Memory B cell (primary cell): ENCODE results near the gene BLVRB.

Experiments used
- ATAC-seq: fragments of 150-1000 bp; cut with Tn5 transposase; 2 replicates; pipeline ENCODE4 v1.10.0; 2021; ENCODE audit warnings: low read depth, mild to moderate bottlenecking, moderate library complexity
- DNase-seq, 2 donors: peaks; one replicate each; pipeline ENCODE4 v3.0.0; 2022; ENCODE audit warnings: low spot score in 2 of 2
- H3K27ac Mint-ChIP-seq: one replicate; pipeline ENCODE4 v1.8.0; 2022; ENCODE audit warnings: mild to moderate bottlenecking, moderate library complexity, mixed read lengths
- H3K27me3 Mint-ChIP-seq: one replicate; pipeline ENCODE4 v1.8.0; 2022; ENCODE audit warnings: mixed read lengths
- H3K36me3 Mint-ChIP-seq: one replicate; pipeline ENCODE4 v1.8.0; 2022; ENCODE audit warnings: mild to moderate bottlenecking, mixed read lengths
- H3K4me1 Mint-ChIP-seq: one replicate; pipeline ENCODE4 v1.8.0; 2022; ENCODE audit warnings: mixed read lengths
- H3K4me3 Mint-ChIP-seq: one replicate; pipeline ENCODE4 v1.8.0; 2022; ENCODE audit warnings: mild to moderate bottlenecking, moderate library complexity, mixed read lengths
- H3K9me3 Mint-ChIP-seq: one replicate; pipeline ENCODE4 v1.8.0; 2022; ENCODE audit warnings: mixed read lengths

BLVRB gene

DNA sequence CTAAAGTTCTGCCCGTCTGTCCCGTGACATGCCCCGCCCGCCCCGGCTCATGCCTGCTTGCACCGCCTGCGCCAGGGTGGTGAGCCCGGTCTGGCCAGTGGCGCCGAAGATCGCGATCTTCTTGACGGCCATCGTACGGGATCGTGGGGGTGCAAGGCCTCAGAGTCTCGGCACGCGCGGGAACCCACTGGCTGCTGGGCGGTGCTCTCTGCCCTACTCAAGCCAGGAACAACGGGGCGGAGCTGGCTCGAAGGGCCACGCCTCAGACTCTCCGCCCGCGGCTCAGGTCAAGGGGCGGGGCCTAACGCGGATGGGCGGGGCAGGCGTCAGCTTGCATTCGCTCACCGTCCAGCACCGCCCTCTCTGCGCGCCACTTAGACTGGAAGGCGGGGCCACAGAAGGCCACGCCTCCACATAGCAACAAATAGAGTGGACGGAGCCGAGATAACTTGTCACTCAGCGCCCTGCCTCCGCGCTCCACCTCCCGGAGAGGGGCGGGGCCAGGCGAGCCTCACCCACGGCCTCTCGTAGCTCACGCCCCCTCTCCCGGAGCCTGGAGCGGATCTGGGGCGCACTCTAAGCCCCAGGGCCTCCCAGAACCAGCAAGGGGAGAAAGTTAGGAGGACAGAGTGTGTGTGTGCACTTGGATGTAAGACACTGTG lies at the start of gene BLVRB:
Gene BLVRB (minus strand): TSS at position 189 of the 662 bp plus-strand sequence. CDS start 57 bp downstream, at position 132.
- Mint-ChIP-seq H3K27me3 (peaks cover 13% of the 10 kb centered on the region), H3K4me1 (peaks cover 29% of the 10 kb centered on the region), H3K9me3 (no peaks in the 10 kb centered on the region), H3K36me3 (peaks cover 4% of the 10 kb centered on the region), H3K4me3 (peak within 1 kb of the TSS; percentile 83), H3K27ac (peak within 1 kb of the TSS; percentile 95)
- DNase-seq (peak; percentile 99), ATAC-seq (peak; percentile 79)

- no peaks in the 10 kb centered on the region for H3K9me3 Mint-ChIP-seq
- no peak for DNase-seq
- H3K36me3 Mint-ChIP-seq, result no peaks in the 10 kb centered on the region
- no peak overlapping the region for H3K27ac Mint-ChIP-seq
- no peak overlapping the region for H3K4me3 Mint-ChIP-seq
- ATAC-seq, result no peak
- peaks cover 29% of the 10 kb centered on the region for H3K27me3 Mint-ChIP-seq
- peaks cover 4% of the 10 kb centered on the region for H3K4me1 Mint-ChIP-seq
Observed at GRCh38 chr19:40513741-40514315, 48.3 kb upstream of the BLVRB start.

- no peaks in the 10 kb centered on the region for H3K36me3 Mint-ChIP-seq
Observed at GRCh38 chr19:40513345-40513678, 47.8 kb upstream of the BLVRB start.

GRCh38 chr19:40512473-40513344 lies 47.2 kb upstream of the BLVRB start:
- no peak for ATAC-seq
- H3K27me3 Mint-ChIP-seq, result peaks cover 35% of the 10 kb centered on the region
- no peak overlapping the region for H3K27ac Mint-ChIP-seq

More at GRCh38 chr19:40513345-40513678, 47.8 kb upstream of the BLVRB start:
- no peaks in the 10 kb centered on the region for H3K9me3 Mint-ChIP-seq
- H3K4me3 Mint-ChIP-seq, result no peak overlapping the region
- no peak for DNase-seq
- no peak for ATAC-seq
- H3K4me1 Mint-ChIP-seq, result peaks cover 4% of the 10 kb centered on the region
- H3K27ac Mint-ChIP-seq, result no peak overlapping the region
- H3K27me3 Mint-ChIP-seq, result peaks cover 33% of the 10 kb centered on the region

GRCh38 chr19:40512110-40512472 lies 46.5 kb upstream of the BLVRB start:
- Mint-ChIP-seq H3K27ac (no peak overlapping the region), H3K27me3 (peaks cover 36% of the 10 kb centered on the region), H3K9me3 (no peaks in the 10 kb centered on the region), H3K36me3 (no peaks in the 10 kb centered on the region), H3K4me3 (peak overlapping the region; percentile 42), H3K4me1 (peaks cover 4% of the 10 kb centered on the region)
- DNase-seq, result no peak
- no peak for ATAC-seq

More at GRCh38 chr19:40512473-40513344, 47.2 kb upstream of the BLVRB start:
- no peaks in the 10 kb centered on the region for H3K9me3 Mint-ChIP-seq
- no peak for DNase-seq
- H3K36me3 Mint-ChIP-seq, result no peaks in the 10 kb centered on the region
- H3K4me1 Mint-ChIP-seq, result peaks cover 4% of the 10 kb centered on the region
- H3K4me3 Mint-ChIP-seq, result peak overlapping the region; percentile 42

- no peaks in the 10 kb centered on the region for H3K36me3 Mint-ChIP-seq
- H3K4me3 Mint-ChIP-seq, result no peak overlapping the region
- no peak overlapping the region for H3K27ac Mint-ChIP-seq
- H3K4me1 Mint-ChIP-seq, result peaks cover 4% of the 10 kb centered on the region
- ATAC-seq (no peak), DNase-seq (no peak)
- peaks cover 34% of the 10 kb centered on the region for H3K27me3 Mint-ChIP-seq
- no peaks in the 10 kb centered on the region for H3K9me3 Mint-ChIP-seq
Observed at GRCh38 chr19:40511487-40511886, 45.9 kb upstream of the BLVRB start.

DNA sequence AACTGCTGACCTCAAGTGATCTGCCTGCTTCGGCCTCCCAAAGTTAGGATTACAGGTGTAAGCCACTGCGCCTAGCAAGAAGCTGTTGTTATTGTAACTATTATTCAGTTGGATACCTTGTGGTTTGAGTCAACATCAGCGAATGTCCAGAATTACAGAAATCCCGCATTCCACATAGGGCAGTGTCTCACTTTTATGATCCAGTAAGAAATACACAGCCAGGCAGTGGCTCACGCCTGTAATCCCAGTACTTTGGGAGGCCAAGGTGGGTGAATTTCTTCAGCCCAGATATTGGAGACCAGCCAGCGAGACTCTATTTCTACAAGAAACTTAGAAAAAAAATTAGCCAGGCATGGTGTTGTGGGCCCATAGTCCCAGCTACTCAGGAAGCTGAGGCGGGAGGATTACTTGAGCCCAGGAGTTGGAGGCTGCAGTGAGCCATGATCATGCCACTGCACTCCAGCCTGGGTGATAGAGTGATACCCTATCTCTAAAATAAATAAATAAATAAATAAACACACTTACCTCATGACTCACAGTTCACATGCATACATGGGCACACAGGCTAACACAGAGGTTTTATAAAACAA lies 45.1 kb upstream of the BLVRB start:
- peaks cover 35% of the 10 kb centered on the region for H3K27me3 Mint-ChIP-seq
- H3K36me3 Mint-ChIP-seq, result no peaks in the 10 kb centered on the region
- ATAC-seq (no peak), DNase-seq (no peak)
- no peak overlapping the region for H3K4me3 Mint-ChIP-seq
- no peaks in the 10 kb centered on the region for H3K9me3 Mint-ChIP-seq
- no peak overlapping the region for H3K27ac Mint-ChIP-seq
- H3K4me1 Mint-ChIP-seq, result peaks cover 5% of the 10 kb centered on the region

DNA sequence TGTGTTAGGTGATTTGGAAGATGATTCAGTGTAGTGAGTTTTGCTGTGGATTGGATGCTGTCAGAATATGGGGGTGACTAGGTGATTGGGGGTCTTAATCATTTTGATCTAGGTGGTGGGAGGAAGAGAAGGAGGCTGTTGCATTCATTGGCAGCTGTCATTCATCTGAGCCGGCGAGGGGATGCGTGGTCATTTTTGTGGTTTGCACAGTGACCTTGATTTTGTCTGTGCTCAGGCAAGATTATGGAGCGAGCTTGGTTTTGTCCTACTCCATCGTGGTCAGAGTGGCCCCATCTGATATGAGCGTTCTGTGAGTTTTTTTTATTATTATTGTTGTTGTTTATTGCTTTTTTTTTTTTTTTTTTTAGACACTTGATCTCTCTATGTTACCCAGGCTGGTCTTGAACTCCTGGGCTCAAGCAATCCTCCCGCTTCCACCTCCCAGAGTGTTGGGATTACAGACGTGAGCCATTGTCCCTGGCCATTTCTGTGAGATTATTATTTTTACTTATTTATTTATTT lies 43.3 kb upstream of the BLVRB start:
- ATAC-seq, result no peak
- peaks cover 1% of the 10 kb centered on the region for H3K9me3 Mint-ChIP-seq
- H3K27me3 Mint-ChIP-seq, result peaks cover 33% of the 10 kb centered on the region

DNA sequence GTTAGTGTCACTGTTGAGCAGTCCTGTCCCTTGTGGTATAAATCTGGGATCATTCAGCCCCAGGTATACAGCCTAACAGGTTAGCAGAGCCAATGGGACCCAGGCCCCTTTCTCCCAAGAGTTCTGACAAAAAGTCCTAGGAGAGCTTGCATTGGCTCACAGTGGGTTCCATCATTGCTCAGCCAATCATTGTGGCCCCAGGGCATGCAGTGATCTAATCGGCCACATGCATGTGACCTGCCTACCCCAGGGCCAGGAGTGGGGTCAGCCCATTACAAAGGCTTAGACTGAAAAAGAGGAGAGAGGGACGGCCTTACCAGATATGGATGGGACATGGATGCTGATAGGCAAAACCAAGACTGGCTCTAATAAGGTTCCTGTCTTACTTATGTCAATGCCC lies 42.3 kb upstream of the BLVRB start:
- ATAC-seq (no peak), DNase-seq (no peak)
- Mint-ChIP-seq H3K27me3 (peaks cover 33% of the 10 kb centered on the region), H3K4me3 (no peak overlapping the region), H3K36me3 (peaks cover 2% of the 10 kb centered on the region), H3K27ac (no peak overlapping the region), H3K4me1 (peaks cover 10% of the 10 kb centered on the region), H3K9me3 (peaks cover 1% of the 10 kb centered on the region)

More for the DNA sequence above, 43.3 kb upstream of the BLVRB start:
- H3K4me3 Mint-ChIP-seq, result no peak overlapping the region
- peaks cover 10% of the 10 kb centered on the region for H3K4me1 Mint-ChIP-seq
- no peak for DNase-seq
- peaks cover 2% of the 10 kb centered on the region for H3K36me3 Mint-ChIP-seq
- H3K27ac Mint-ChIP-seq, result no peak overlapping the region

GRCh38 chr19:40506099-40506498 lies 40.6 kb upstream of the BLVRB start:
- H3K9me3 Mint-ChIP-seq, result peaks cover 1% of the 10 kb centered on the region
- ATAC-seq, result no peak
- peaks cover 6% of the 10 kb centered on the region for H3K4me1 Mint-ChIP-seq
- H3K27me3 Mint-ChIP-seq, result peaks cover 30% of the 10 kb centered on the region
- peaks cover 2% of the 10 kb centered on the region for H3K36me3 Mint-ChIP-seq
- no peak overlapping the region for H3K27ac Mint-ChIP-seq
- H3K4me3 Mint-ChIP-seq, result no peak overlapping the region
- no peak for DNase-seq

DNA sequence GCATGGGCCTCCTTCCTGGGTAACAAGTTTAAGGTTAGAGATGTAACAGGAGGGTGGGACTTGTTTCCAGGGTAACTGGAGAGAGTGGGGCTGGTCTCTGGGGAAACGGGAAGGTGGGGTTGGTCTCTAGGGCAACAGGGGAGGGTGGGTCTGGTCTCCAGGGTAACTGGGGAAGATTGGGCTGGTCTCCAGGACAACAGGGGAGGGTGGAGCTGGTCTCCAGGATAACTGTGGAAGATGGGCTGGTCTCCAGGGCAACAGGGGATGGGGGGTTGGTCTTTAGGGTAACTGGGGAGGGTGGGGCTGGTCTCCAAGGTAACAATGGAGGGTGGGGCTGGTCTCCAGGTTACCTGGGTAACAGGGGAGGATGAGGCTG lies 37.8 kb upstream of the BLVRB start:
- Mint-ChIP-seq H3K36me3 (peaks cover 2% of the 10 kb centered on the region), H3K27ac (no peak overlapping the region), H3K27me3 (peaks cover 24% of the 10 kb centered on the region), H3K4me3 (no peak overlapping the region), H3K4me1 (peaks cover 6% of the 10 kb centered on the region), H3K9me3 (peaks cover 1% of the 10 kb centered on the region)
- no peak for ATAC-seq
- no peak for DNase-seq

GRCh38 chr19:40502647-40503319 lies 37.2 kb upstream of the BLVRB start:
- no peak for ATAC-seq
- Mint-ChIP-seq H3K4me3 (no peak overlapping the region), H3K36me3 (peaks cover 4% of the 10 kb centered on the region)

GRCh38 chr19:40502081-40502480 lies 36.5 kb upstream of the BLVRB start:
- Mint-ChIP-seq H3K27me3 (peaks cover 29% of the 10 kb centered on the region), H3K4me3 (no peak overlapping the region), H3K27ac (no peak overlapping the region), H3K4me1 (peaks cover 6% of the 10 kb centered on the region), H3K36me3 (peaks cover 4% of the 10 kb centered on the region), H3K9me3 (peaks cover 1% of the 10 kb centered on the region)
- ATAC-seq (no peak), DNase-seq (no peak)

More at GRCh38 chr19:40502647-40503319, 37.2 kb upstream of the BLVRB start:
- peaks cover 26% of the 10 kb centered on the region for H3K27me3 Mint-ChIP-seq
- no peak overlapping the region for H3K27ac Mint-ChIP-seq
- H3K4me1 Mint-ChIP-seq, result peaks cover 6% of the 10 kb centered on the region
- H3K9me3 Mint-ChIP-seq, result peaks cover 1% of the 10 kb centered on the region
- no peak for DNase-seq
